GM12878 (cell line): ENCODE results near the gene SRSF9.

ENCODE experiments used
- BACH1 ChIP-seq: fragments of 450-650 bp; IDR thresholded peaks from 2 replicates; pipeline ENCODE4 v1.6.1; 2017; ENCODE audit warnings: mild to moderate bottlenecking, borderline replicate concordance
- EZH2 ChIP-seq: IDR thresholded peaks from 2 replicates; pipeline ENCODE4 v1.6.1; 2012; ENCODE audit warnings: low read depth, mild to moderate bottlenecking, control low read depth, inconsistent platforms, low read length, borderline replicate concordance; ENCODE audit not compliant: control insufficient read depth
- MAX ChIP-seq: IDR thresholded peaks from 2 replicates; pipeline ENCODE4 v1.6.1; 2012; ENCODE audit warnings: low read depth, low read length, improper control_type of control experiment
- PBX3 ChIP-seq: IDR thresholded peaks from 2 replicates; pipeline ENCODE4 v1.6.1; 2011; ENCODE audit warnings: mild to moderate bottlenecking, low read depth, low read length, moderate library complexity; ENCODE audit not compliant: insufficient replicate concordance
- RAD21 ChIP-seq: IDR thresholded peaks from 2 replicates; pipeline ENCODE4 v1.6.1; 2011; ENCODE audit warnings: mild to moderate bottlenecking, low read depth, low read length, moderate library complexity; ENCODE audit not compliant: insufficient read depth

GRCh38 chr12:120488057-120488640, 18.6 kb upstream of the SRSF9 start:
- TF ChIP-seq RAD21 (no peak), MAX (no peak), EZH2 (no peak), BACH1 (no peak), PBX3 (no peak)
